LNCaP clone FGC (cell line): Measurements from ENCODE around the gene PLA2G12A.

Experiments used
- DNase-seq: peaks from one replicate; pipeline ENCODE4 v3.0.0-alpha.2; 2011; ENCODE audit warnings: low read depth
- H3K4me3 ChIP-seq: 2 replicates; pipeline ENCODE4 v1.5.1; 2011; ENCODE audit warnings: mild to moderate bottlenecking, low read depth, low read length, control low read depth
- CTCF ChIP-seq: IDR thresholded peaks from 2 replicates; pipeline ENCODE4 v1.5.1; 2012; ENCODE audit warnings: mild to moderate bottlenecking; ENCODE audit not compliant: control insufficient read depth, insufficient read depth; ENCODE audit errors: extremely low read depth

The PLA2G12A gene

GRCh38 chr4:109728385-109728784 is 1.5 kb downstream of the PLA2G12A start:
- H3K4me3 ChIP-seq = peak overlapping the region; percentile 64
- DNase-seq = no peak
- no peak for TF ChIP-seq CTCF

DNA sequence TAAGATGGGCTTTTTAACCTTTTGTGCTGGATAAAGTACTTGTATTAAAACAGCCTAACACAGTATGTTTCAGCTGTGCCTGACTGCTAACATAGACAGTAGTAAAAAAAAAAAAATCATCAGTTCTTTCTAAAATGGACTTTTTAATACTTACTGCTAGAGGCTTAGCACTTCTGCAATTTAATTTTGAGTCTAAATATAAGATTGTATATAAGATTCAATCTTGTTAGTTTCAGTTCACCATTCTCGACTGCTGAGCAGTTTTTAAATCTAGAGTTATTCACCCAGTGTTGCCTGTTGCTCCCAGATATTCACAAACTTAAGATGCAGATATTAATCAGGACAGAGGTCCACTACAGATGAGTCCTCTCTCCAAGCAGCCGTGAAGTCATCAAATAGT is 6.8 kb downstream of the PLA2G12A start:
- no peak overlapping the region for H3K4me3 ChIP-seq
- DNase-seq = no peak
- TF ChIP-seq CTCF = no peak

DNA sequence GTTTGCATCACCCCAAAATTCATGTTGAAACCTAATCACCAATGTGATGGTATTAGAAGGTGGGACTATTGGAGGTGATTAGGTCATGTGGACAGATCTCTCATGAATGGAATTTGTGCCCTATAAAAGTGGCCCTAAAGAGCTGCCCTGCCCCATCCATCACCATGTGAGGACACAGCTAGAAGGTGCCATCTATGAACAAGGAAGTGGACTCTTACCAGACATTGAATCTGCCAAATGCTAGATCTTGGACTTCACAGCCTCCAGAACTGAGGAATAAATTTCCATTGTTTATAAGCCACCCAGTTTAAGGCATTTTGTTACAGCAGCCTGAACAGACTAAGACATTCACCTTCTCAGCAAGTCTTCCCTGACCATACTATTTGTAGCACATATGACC is 7.5 kb downstream of the PLA2G12A start:
- TF ChIP-seq CTCF = no peak
- no peak for DNase-seq
- no peak overlapping the region for H3K4me3 ChIP-seq

DNA sequence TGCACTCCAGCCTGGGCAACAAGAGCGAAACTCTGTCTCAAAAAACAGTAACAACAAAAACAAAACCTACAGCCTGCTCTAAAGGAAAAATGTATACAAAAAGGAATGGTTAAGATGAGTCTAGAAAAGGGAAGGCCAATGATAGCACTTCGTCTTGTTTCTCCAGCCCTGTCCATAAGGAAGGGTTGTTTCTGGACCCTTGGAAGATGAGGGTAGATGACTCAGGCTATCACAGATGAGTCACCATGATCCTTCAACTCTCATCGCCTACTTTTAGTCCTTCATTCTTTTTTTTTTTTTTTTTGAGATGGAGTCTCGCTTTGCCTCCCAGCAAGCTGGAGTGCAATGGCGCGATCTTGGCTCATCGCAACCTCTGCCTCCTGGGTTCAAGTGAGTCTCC is 8.8 kb downstream of the PLA2G12A start:
- DNase-seq = no peak
- H3K4me3 ChIP-seq = no peak overlapping the region
- no peak for TF ChIP-seq CTCF

GRCh38 chr4:109719604-109720003 is 10.3 kb downstream of the PLA2G12A start:
- DNase-seq = no peak
- no peak overlapping the region for H3K4me3 ChIP-seq
- TF ChIP-seq CTCF = no peak

- TF ChIP-seq CTCF = no peak
- no peak for DNase-seq
- H3K4me3 ChIP-seq = no peak overlapping the region
These were observed 11.1 kb downstream of the PLA2G12A start for GRCh38 chr4:109718759-109719158.

- no peak for TF ChIP-seq CTCF
- H3K4me3 ChIP-seq = no peak overlapping the region
- DNase-seq = no peak
These were observed 16.4 kb downstream of the PLA2G12A start for GRCh38 chr4:109713500-109713899.
